Measurements from ENCODE around the gene TEP1. TPM values are rescaled to one million over a fixed set of nuclear protein-coding genes. Genes with fewer than 3 reads are reported as not detected.

The TEP1 gene
- total and polyA plus RNA-seq, 2 of the 13 experiments (the other 11 are each of a cell fraction or from before 2014, with no cell fraction given) = 11.0 to 12.8 TPM

- no peak for TF ChIP-seq ETS1 (CRISPR knock-in tag; IDR thresholded peaks at IDR 0.05)
- peak; percentile 18 for TF ChIP-seq TSC22D2 (CRISPR knock-in tag; IDR thresholded peaks at IDR 0.05; ENCODE audit: borderline replicate concordance)
- TF ChIP-seq ZNF205 (CRISPR knock-in tag; IDR thresholded peaks at IDR 0.05) = 0 out of 2 replicates have a peak, but pooled peaks have one; percentile 75
- TF ChIP-seq PRDM10 (CRISPR knock-in tag; IDR thresholded peaks at IDR 0.05; ENCODE audit: low read depth) = no peak
- TF ChIP-seq KDM5A (IDR thresholded peaks at IDR 0.05; ENCODE audit: borderline replicate concordance, low read length) = peak; percentile 93
- peak; percentile 95 for TF ChIP-seq POGK (CRISPR knock-in tag; conservative IDR thresholded peaks at IDR 0.05)
- TF ChIP-seq RBM39 (IDR thresholded peaks at IDR 0.05; ENCODE audit: low read depth, low read length, poor library complexity, severe bottlenecking) = peak; percentile 59
- no peak for TF ChIP-seq JDP2 (CRISPR knock-in tag; IDR thresholded peaks at IDR 0.05; ENCODE audit: borderline replicate concordance)
- no peak; the same call in 1 of the 2 replicates for TF ChIP-seq DNMT1 (CRISPR knock-in tag; IDR thresholded peaks at IDR 0.05)
- peak; percentile 64; the same call in 1 of the 2 replicates for TF ChIP-seq ZNF350 (CRISPR knock-in tag; IDR thresholded peaks at IDR 0.05; ENCODE audit: borderline replicate concordance, low read depth)
- TF ChIP-seq MTERF4 (CRISPR knock-in tag; IDR thresholded peaks at IDR 0.05) = 0 out of 2 replicates have a peak, but pooled peaks have one; percentile 92
- TF ChIP-seq AGO2 (optimal IDR thresholded peaks at IDR 0.05; ENCODE audit: low read depth, low read length) = peak; percentile 60
- TF ChIP-seq ZNF747 (CRISPR knock-in tag; IDR thresholded peaks at IDR 0.05; ENCODE audit: borderline replicate concordance) = peak; percentile 84; the same call in 1 of the 2 replicates
- peak; percentile 82 for TF ChIP-seq SALL2 (CRISPR knock-in tag; IDR thresholded peaks at IDR 0.05)
- no peak; the same call in 1 of the 2 replicates for TF ChIP-seq ZNF740 (CRISPR knock-in tag; IDR thresholded peaks at IDR 0.05)
- TF ChIP-seq CERS6 (CRISPR knock-in tag; IDR thresholded peaks at IDR 0.05) = no peak
These were observed 41.4 kb upstream of the TEP1 start, which contains the start of the genes APEX1 and OSGEP (continued) for GRCh38 chr14:20454516-20455354.
